HEK293T (cell line): ENCODE measurements around the gene PEX1.
A peak's percentile ranks its signal among the peaks of the same experiment; 100 is the strongest.

Experiments used
- CTCF ChIA-PET: fragments of 350-600 bp; formaldehyde crosslinking; extraction: SDS; loops from one replicate; lab custom pipeline; 2021; ENCODE audit warnings: antibody characterized with exemption, inconsistent platforms; lab: Yijun Ruan, JAX
- POLR2A ChIA-PET: fragments of 350-600 bp; formaldehyde crosslinking; extraction: SDS; loops from one replicate; lab custom pipeline; 2020; ENCODE audit warnings: antibody characterized with exemption, inconsistent platforms; lab: Yijun Ruan, JAX
- DNase-seq: peaks from one replicate; pipeline ENCODE4 v3.0.0; 2012; ENCODE audit warnings: mixed read lengths; ENCODE audit errors: extremely low spot score
- ARNT ChIP-seq: fragments of 450-650 bp; IDR thresholded peaks from 2 replicates; pipeline ENCODE4 v1.6.1; 2017; ENCODE audit warnings: mild to moderate bottlenecking
- BHLHE40 ChIP-seq: fragments of 450-650 bp; IDR thresholded peaks from 2 replicates; pipeline ENCODE4 v1.6.1; 2016; ENCODE audit warnings: mild to moderate bottlenecking, moderate library complexity, borderline replicate concordance
- CTBP1 ChIP-seq: fragments of 450-650 bp; IDR thresholded peaks from 2 replicates; pipeline ENCODE4 v1.6.1; 2016; ENCODE audit warnings: borderline replicate concordance
- ELF4 ChIP-seq: fragments of 450-650 bp; IDR thresholded peaks from 2 replicates; pipeline ENCODE4 v1.6.1; 2017; ENCODE audit warnings: antibody characterized with exemption
- FOXA1 ChIP-seq: fragments of 450-650 bp; IDR thresholded peaks from 2 replicates; pipeline ENCODE4 v1.6.1; 2016; ENCODE audit warnings: mild to moderate bottlenecking
- FOXK2 ChIP-seq: fragments of 450-650 bp; IDR thresholded peaks from 2 replicates; pipeline ENCODE4 v1.6.1; 2016; ENCODE audit warnings: mild to moderate bottlenecking
- FOXM1 ChIP-seq: fragments of 450-650 bp; IDR thresholded peaks from 2 replicates; pipeline ENCODE4 v1.6.1; 2017; ENCODE audit warnings: mild to moderate bottlenecking, borderline replicate concordance
- HDGF ChIP-seq: fragments of 450-650 bp; IDR thresholded peaks from 2 replicates; pipeline ENCODE4 v1.6.1; 2017; ENCODE audit warnings: antibody characterized with exemption, borderline replicate concordance
- L3MBTL2 ChIP-seq: fragments of 450-650 bp; conservative IDR thresholded peaks from 2 replicates; pipeline ENCODE4 v1.6.1; 2016; ENCODE audit warnings: mild to moderate bottlenecking
- LEF1 ChIP-seq: fragments of 450-650 bp; IDR thresholded peaks from 2 replicates; pipeline ENCODE4 v1.6.1; 2017; ENCODE audit warnings: mild to moderate bottlenecking, borderline replicate concordance
- NFRKB ChIP-seq: fragments of 450-650 bp; IDR thresholded peaks from 2 replicates; pipeline ENCODE4 v1.6.1; 2016; ENCODE audit warnings: mild to moderate bottlenecking, moderate library complexity
- PKNOX1 ChIP-seq: fragments of 450-650 bp; IDR thresholded peaks from 2 replicates; pipeline ENCODE4 v1.6.1; 2016
- SP1 ChIP-seq: fragments of 450-650 bp; IDR thresholded peaks from 2 replicates; pipeline ENCODE4 v1.6.1; 2017
- SUZ12 ChIP-seq: fragments of 450-650 bp; IDR thresholded peaks from 2 replicates; pipeline ENCODE4 v1.6.1; 2016; ENCODE audit warnings: mild to moderate bottlenecking
- TARDBP ChIP-seq: fragments of 450-650 bp; IDR thresholded peaks from 2 replicates; pipeline ENCODE4 v1.6.1; 2016
- ZNF384 ChIP-seq: fragments of 450-650 bp; IDR thresholded peaks from 2 replicates; pipeline ENCODE4 v1.6.1; 2016

Gene PEX1

GRCh38 chr7:92534572-92534971 is 6.3 kb upstream of the PEX1 start:
- TF ChIP-seq FOXA1 (no peak), BHLHE40 (no peak), PKNOX1 (peak; percentile 62), ELF4 (no peak), NFRKB (no peak)
- CTCF ChIA-PET = no interaction called here
- POLR2A ChIA-PET = no interaction called here
- DNase-seq = no peak

- no peak for DNase-seq
- ChIA-PET CTCF (interaction anchor here (1.0 to 1.1 kb wide), 4 partner anchors 12 to 345 kb away, joined by 3 to 4 read pairs (median 3); partner anchors contain the start of gene GATAD1), POLR2A (interaction anchor here (0.6 to 2.0 kb wide), 11 partner anchors 8 to 395 kb away, joined by 3 to 11 read pairs (median 4); partner anchors contain the start of genes CYP51A1 and FAM133B)
- TF ChIP-seq LEF1 (0 out of 2 replicates have a peak, but pooled peaks have one; percentile 2), NFRKB (no peak), FOXM1 (no peak), ELF4 (no peak), FOXK2 (0 out of 2 replicates have a peak, but pooled peaks have one; percentile 39)
Measured at GRCh38 chr7:92528958-92529264, 591 bp upstream of the PEX1 start.

GRCh38 chr7:92527300-92528187 is 776 bp downstream of the PEX1 start:
- TF ChIP-seq L3MBTL2 (peak; percentile 74), ZNF384 (no peak), PKNOX1 (peak; percentile 29)
- ChIA-PET CTCF (interaction anchor here (1.1 kb wide), 2 partner anchors 32 to 80 kb away, joined by 3 read pairs; partner anchors contain the start of gene GATAD1), POLR2A (interaction anchor here (0.7 to 2.0 kb wide), 5 partner anchors 22 to 83 kb away, joined by 3 to 11 read pairs (median 4); partner anchors contain the start of gene FAM133B)
- peak; percentile 68 for DNase-seq

- ChIA-PET CTCF (no interaction called here), POLR2A (no interaction called here)
- TF ChIP-seq L3MBTL2 (no peak), ZNF384 (no peak), PKNOX1 (no peak), ELF4 (no peak), BHLHE40 (no peak), FOXK2 (no peak), FOXM1 (no peak), ARNT (no peak), FOXA1 (no peak)
- DNase-seq = no peak
Measured at GRCh38 chr7:92523110-92523509, 5.2 kb downstream of the PEX1 start.

- CTCF ChIA-PET = no interaction called here
- POLR2A ChIA-PET = no interaction called here
- no peak for TF ChIP-seq ARNT
- TF ChIP-seq NFRKB = no peak
- DNase-seq = no peak
Measured at GRCh38 chr7:92520024-92520423, 8.3 kb downstream of the PEX1 start.

GRCh38 chr7:92517631-92518030 is 10.7 kb downstream of the PEX1 start:
- POLR2A ChIA-PET = no interaction called here
- no peak for DNase-seq
- CTCF ChIA-PET = no interaction called here
- TF ChIP-seq FOXM1 (no peak), LEF1 (no peak), CTBP1 (no peak), ZNF384 (no peak), ELF4 (no peak), SUZ12 (no peak), HDGF (no peak), NFRKB (no peak), BHLHE40 (no peak), FOXK2 (no peak), ARNT (no peak), SP1 (no peak), PKNOX1 (no peak), L3MBTL2 (no peak), TARDBP (no peak), FOXA1 (no peak)
